Measurements from ENCODE around the gene SFXN5. TPM values are rescaled to one million over a fixed set of nuclear protein-coding genes. Genes with fewer than 3 reads are reported as not detected.

The SFXN5 gene
- total RNA-seq, 1 experiment from 2014 or later = 25.9 TPM

- Mint-ChIP-seq H3K4me1 (peaks cover 53% of the 10 kb centered on the region), H3K27me3 (ENCODE audit: low read depth) (peaks cover 7% of the 10 kb centered on the region), H3K9me3 (no peaks in the 10 kb centered on the region), H3K36me3 (peaks cover 8% of the 10 kb centered on the region), H3K27ac (no peak overlapping the region; the same call in 1 of the 2 replicates), H3K4me3 (no peak overlapping the region)
- ATAC-seq = no peak
- ChIA-PET CTCF (interaction anchor here (5.0 to 5.8 kb wide), 3 partner anchors 8 to 67 kb away, joined by 54 to 80 read pairs (median 69); no protein-coding TSS in a partner anchor), POLR2A (interaction anchor here (4.0 kb wide), 1 partner anchor 44 kb away, joined by 30 read pairs; the partner anchor contains the start of gene EMX1)
- TF ChIP-seq USF1 (CRISPR knock-in tag; IDR thresholded peaks at IDR 0.05) (no peak), HMGA2 (CRISPR knock-in tag; IDR thresholded peaks at IDR 0.05) (no peak), ZNF423 (CRISPR knock-in tag; IDR thresholded peaks at IDR 0.05) (no peak), ZNF263 (CRISPR knock-in tag; IDR thresholded peaks at IDR 0.05; ENCODE audit: low read depth) (no peak), IRF1 (CRISPR knock-in tag; IDR thresholded peaks at IDR 0.05) (no peak), RORB (CRISPR knock-in tag; IDR thresholded peaks at IDR 0.05) (no peak), E2F1 (CRISPR knock-in tag; IDR thresholded peaks at IDR 0.05) (no peak), NFYB (CRISPR knock-in tag; conservative IDR thresholded peaks at IDR 0.05; ENCODE audit: low read depth) (no peak), OVOL2 (CRISPR knock-in tag; IDR thresholded peaks at IDR 0.05; ENCODE audit: borderline replicate concordance) (no peak), ZNF512 (CRISPR knock-in tag; IDR thresholded peaks at IDR 0.05; ENCODE audit: borderline replicate concordance) (no peak), SMAD4 (CRISPR knock-in tag; IDR thresholded peaks at IDR 0.05) (no peak), ZNF219 (CRISPR knock-in tag; IDR thresholded peaks at IDR 0.05; ENCODE audit: borderline replicate concordance) (no peak), NR1H2 (CRISPR knock-in tag; IDR thresholded peaks at IDR 0.05) (no peak), CBFB (CRISPR knock-in tag; IDR thresholded peaks at IDR 0.05; ENCODE audit: low read depth) (no peak)
- no peak for DNase-seq (ENCODE audit: low spot score)
Measured at GRCh38 chr2:72961036-72961720, 110.3 kb downstream of the SFXN5 start.

- no peak for ATAC-seq
- CTCF ChIA-PET = interaction anchor here (1.1 to 5.0 kb wide), 3 partner anchors 8 to 67 kb away, joined by 3 to 54 read pairs (median 9); no protein-coding TSS in a partner anchor
- TF ChIP-seq KAT7 (CRISPR knock-in tag; IDR thresholded peaks at IDR 0.05; ENCODE audit: borderline replicate concordance) (no peak), ZBTB43 (CRISPR knock-in tag; IDR thresholded peaks at IDR 0.05) (no peak), ZNF281 (CRISPR knock-in tag; IDR thresholded peaks at IDR 0.05) (no peak), FOXP1 (CRISPR knock-in tag; IDR thresholded peaks at IDR 0.05; ENCODE audit: borderline replicate concordance) (peak; percentile 18; the same call in 1 of the 2 replicates)
- Mint-ChIP-seq H3K4me1 (peaks cover 53% of the 10 kb centered on the region), H3K9me3 (no peaks in the 10 kb centered on the region), H3K27ac (no peak overlapping the region), H3K27me3 (ENCODE audit: low read depth) (peaks cover 7% of the 10 kb centered on the region), H3K4me3 (no peak overlapping the region), H3K36me3 (peaks cover 8% of the 10 kb centered on the region)
- POLR2A ChIA-PET = no interaction called here
- DNase-seq (ENCODE audit: low spot score) = no peak
Measured at GRCh38 chr2:72959995-72960981, 111.2 kb downstream of the SFXN5 start.
